MM.1S (cell line): ENCODE data around the gene ZNF254.

ENCODE experiments used
- DNase-seq: peaks from one replicate; pipeline ENCODE4 v3.0.0-alpha.2; 2015
- H2AFZ ChIP-seq: fragments of 300-600 bp; sonication (generic); 2 replicates; pipeline ENCODE4 v1.6.0; 2016; ENCODE audit warnings: antibody characterized with exemption, low read length
- H3F3A ChIP-seq: fragments of 300-600 bp; sonication (generic); 2 replicates; pipeline ENCODE4 v1.6.1; 2016; ENCODE audit warnings: mild to moderate bottlenecking, antibody characterized with exemption, low read length, moderate library complexity, mixed read lengths; ENCODE audit not compliant: insufficient read depth
- H3K27ac ChIP-seq: fragments of 300-600 bp; sonication (generic); 2 replicates; pipeline ENCODE4 v1.5.1; 2016; ENCODE audit warnings: mild to moderate bottlenecking, low read length
- H3K27me3 ChIP-seq: fragments of 300-600 bp; sonication (generic); replicated peaks from 2 replicates; pipeline ENCODE4 v1.6.0; 2016; ENCODE audit warnings: low read length; ENCODE audit not compliant: insufficient read depth
- H3K36me3 ChIP-seq: fragments of 300-600 bp; sonication (generic); replicated peaks from 2 replicates; pipeline ENCODE4 v1.6.1; 2016; ENCODE audit warnings: mild to moderate bottlenecking, low read length, mixed read lengths; ENCODE audit not compliant: insufficient read depth
- H3K4me1 ChIP-seq: fragments of 300-600 bp; sonication (generic); 2 replicates; pipeline ENCODE4 v1.6.1; 2016; ENCODE audit warnings: low read length, mixed read lengths
- H3K4me2 ChIP-seq: fragments of 300-600 bp; sonication (generic); 2 replicates; pipeline ENCODE4 v1.6.0; 2016; ENCODE audit warnings: low read depth, low read length
- H3K4me3 ChIP-seq: fragments of 300-600 bp; sonication (generic); 2 replicates; pipeline ENCODE4 v1.5.1; 2016; ENCODE audit warnings: low read length, mixed read lengths
- H3K79me2 ChIP-seq: fragments of 300-600 bp; sonication (generic); 2 replicates; pipeline ENCODE4 v1.6.1; 2016; ENCODE audit warnings: mixed run types, low read length, mixed read lengths
- H3K9ac ChIP-seq: fragments of 300-600 bp; sonication (generic); 2 replicates; pipeline ENCODE4 v1.6.1; 2016; ENCODE audit warnings: low read length, mixed read lengths
- H3K9me2 ChIP-seq: fragments of 300-600 bp; sonication (generic); replicated peaks from 2 replicates; pipeline ENCODE4 v1.6.1; 2016; ENCODE audit warnings: mild to moderate bottlenecking, low read length, mixed read lengths; ENCODE audit not compliant: insufficient read depth
- H3K9me3 ChIP-seq: fragments of 300-600 bp; sonication (generic); replicated peaks from 2 replicates; pipeline ENCODE4 v1.6.1; 2016; ENCODE audit warnings: mild to moderate bottlenecking, low read length, mixed read lengths; ENCODE audit not compliant: insufficient read depth
- H4K20me1 ChIP-seq: fragments of 300-600 bp; sonication (generic); 2 replicates; pipeline ENCODE4 v1.6.1; 2016; ENCODE audit warnings: mild to moderate bottlenecking, low read length, moderate library complexity, mixed read lengths; ENCODE audit not compliant: insufficient read depth
- EZH2 ChIP-seq: fragments of 300-600 bp; sonication (generic); optimal IDR thresholded peaks from 2 replicates; pipeline ENCODE3; 2017; ENCODE audit warnings: low read depth, mild to moderate bottlenecking, antibody characterized with exemption, low read length, mixed read lengths
- EZH2phosphoT487 ChIP-seq: fragments of 300-600 bp; sonication (generic); IDR thresholded peaks from 2 replicates; pipeline ENCODE4 v1.6.1; 2018; ENCODE audit warnings: antibody characterized with exemption, low read length
- TF ChIP-seq, protein P1 (sequence below): fragments of 300-600 bp; sonication (generic); IDR thresholded peaks from 2 replicates; pipeline ENCODE4 v1.5.1; 2016; ENCODE audit warnings: antibody characterized with exemption, low read length, mixed read lengths

The ZNF254 gene

GRCh38 chr19:24064175-24064574, 22.8 kb upstream of the ZNF254 start:
- TF ChIP-seq EZH2phosphoT487 (no peak), EZH2 (no peak)
- TF ChIP-seq, protein P1, sequence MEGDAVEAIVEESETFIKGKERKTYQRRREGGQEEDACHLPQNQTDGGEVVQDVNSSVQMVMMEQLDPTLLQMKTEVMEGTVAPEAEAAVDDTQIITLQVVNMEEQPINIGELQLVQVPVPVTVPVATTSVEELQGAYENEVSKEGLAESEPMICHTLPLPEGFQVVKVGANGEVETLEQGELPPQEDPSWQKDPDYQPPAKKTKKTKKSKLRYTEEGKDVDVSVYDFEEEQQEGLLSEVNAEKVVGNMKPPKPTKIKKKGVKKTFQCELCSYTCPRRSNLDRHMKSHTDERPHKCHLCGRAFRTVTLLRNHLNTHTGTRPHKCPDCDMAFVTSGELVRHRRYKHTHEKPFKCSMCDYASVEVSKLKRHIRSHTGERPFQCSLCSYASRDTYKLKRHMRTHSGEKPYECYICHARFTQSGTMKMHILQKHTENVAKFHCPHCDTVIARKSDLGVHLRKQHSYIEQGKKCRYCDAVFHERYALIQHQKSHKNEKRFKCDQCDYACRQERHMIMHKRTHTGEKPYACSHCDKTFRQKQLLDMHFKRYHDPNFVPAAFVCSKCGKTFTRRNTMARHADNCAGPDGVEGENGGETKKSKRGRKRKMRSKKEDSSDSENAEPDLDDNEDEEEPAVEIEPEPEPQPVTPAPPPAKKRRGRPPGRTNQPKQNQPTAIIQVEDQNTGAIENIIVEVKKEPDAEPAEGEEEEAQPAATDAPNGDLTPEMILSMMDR, result no peak
- H3K9me2 ChIP-seq, result no peaks in the 10 kb centered on the region
- no peak overlapping the region for H3K9ac ChIP-seq
- H3K27me3 ChIP-seq, result no peaks in the 10 kb centered on the region
- no peaks in the 10 kb centered on the region for H3K79me2 ChIP-seq
- H4K20me1 ChIP-seq, result no peaks in the 10 kb centered on the region
- no peaks in the 10 kb centered on the region for H3K9me3 ChIP-seq
- H3K4me3 ChIP-seq, result no peak overlapping the region
- no peak for DNase-seq
- H3K4me1 ChIP-seq, result no peaks in the 10 kb centered on the region
- no peaks in the 10 kb centered on the region for H3K36me3 ChIP-seq
- H3F3A ChIP-seq, result no peaks in the 10 kb centered on the region
- no peak overlapping the region for H3K4me2 ChIP-seq
- no peak overlapping the region for H3K27ac ChIP-seq
- H2AFZ ChIP-seq, result no peak overlapping the region

- no peaks in the 10 kb centered on the region for H3K79me2 ChIP-seq
- H3K27ac ChIP-seq, result no peak overlapping the region
- DNase-seq, result no peak
- no peaks in the 10 kb centered on the region for H3F3A ChIP-seq
- no peaks in the 10 kb centered on the region for H3K4me1 ChIP-seq
- H3K9me3 ChIP-seq, result no peaks in the 10 kb centered on the region
- no peak overlapping the region for H3K4me2 ChIP-seq
- H4K20me1 ChIP-seq, result no peaks in the 10 kb centered on the region
- no peak for TF ChIP-seq EZH2
- no peaks in the 10 kb centered on the region for H3K9me2 ChIP-seq
- no peak overlapping the region for H2AFZ ChIP-seq
- no peaks in the 10 kb centered on the region for H3K27me3 ChIP-seq
- no peak overlapping the region for H3K4me3 ChIP-seq
- H3K9ac ChIP-seq, result no peak overlapping the region
- no peaks in the 10 kb centered on the region for H3K36me3 ChIP-seq
These were observed 21.7 kb upstream of the ZNF254 start for GRCh38 chr19:24065243-24065642.

- Histone ChIP-seq H3K27ac (no peak overlapping the region), H4K20me1 (no peaks in the 10 kb centered on the region), H2AFZ (no peak overlapping the region), H3K4me3 (no peak overlapping the region), H3K9ac (no peak overlapping the region), H3K79me2 (no peaks in the 10 kb centered on the region), H3K9me2 (no peaks in the 10 kb centered on the region), H3K36me3 (no peaks in the 10 kb centered on the region), H3K9me3 (no peaks in the 10 kb centered on the region), H3K4me2 (no peak overlapping the region), H3K27me3 (no peaks in the 10 kb centered on the region), H3K4me1 (no peaks in the 10 kb centered on the region), H3F3A (no peaks in the 10 kb centered on the region)
- TF ChIP-seq EZH2phosphoT487, result no peak
- no peak for DNase-seq
These were observed 21.0 kb upstream of the ZNF254 start for GRCh38 chr19:24065865-24066604.

DNA sequence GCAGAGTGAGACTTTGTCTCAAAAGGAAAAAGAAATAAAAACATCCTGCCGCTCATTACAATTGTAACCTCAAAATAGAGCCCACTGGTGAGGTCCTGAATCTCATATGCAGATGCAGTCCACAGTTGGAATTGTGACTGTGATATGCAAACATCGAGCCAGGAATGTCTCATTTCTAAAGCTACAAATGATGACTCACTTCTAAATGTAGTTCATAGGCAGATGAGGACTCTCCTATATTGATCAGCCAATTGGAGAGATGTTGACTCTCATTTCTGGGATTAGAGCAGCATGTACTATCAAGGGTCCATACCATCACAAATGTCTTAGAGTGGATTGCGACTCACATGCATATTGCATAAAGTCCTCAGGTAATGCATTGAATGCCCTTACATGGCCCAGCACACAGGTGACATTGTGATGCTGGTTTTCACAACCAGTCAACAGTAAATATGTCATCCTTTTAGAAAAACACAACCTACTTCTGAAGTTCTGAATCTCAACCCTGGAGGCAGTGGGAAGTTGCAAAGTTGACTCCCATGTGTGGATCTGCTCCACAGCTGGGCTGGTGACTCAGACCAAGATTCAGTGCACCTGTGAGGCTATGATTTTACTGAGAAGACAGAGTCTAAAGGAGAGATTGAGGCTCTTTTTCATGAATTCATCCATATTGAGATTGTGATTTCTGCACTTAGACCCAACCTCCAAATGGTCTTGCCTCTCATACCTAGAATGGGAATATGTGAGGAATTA, 16.9 kb upstream of the ZNF254 start:
- Histone ChIP-seq H3F3A (no peaks in the 10 kb centered on the region), H3K4me2 (no peak overlapping the region)

More for the DNA sequence above, 16.9 kb upstream of the ZNF254 start:
- DNase-seq, result no peak
- no peaks in the 10 kb centered on the region for H4K20me1 ChIP-seq
- H3K9me3 ChIP-seq, result no peaks in the 10 kb centered on the region
- H3K9me2 ChIP-seq, result no peaks in the 10 kb centered on the region
- H2AFZ ChIP-seq, result no peak overlapping the region
- H3K4me3 ChIP-seq, result no peak overlapping the region
- H3K4me1 ChIP-seq, result no peaks in the 10 kb centered on the region
- H3K36me3 ChIP-seq, result no peaks in the 10 kb centered on the region
- TF ChIP-seq EZH2phosphoT487, result no peak
- TF ChIP-seq, protein P1, result no peak
- no peak overlapping the region for H3K9ac ChIP-seq
- H3K27ac ChIP-seq, result no peak overlapping the region
- no peaks in the 10 kb centered on the region for H3K27me3 ChIP-seq
- no peaks in the 10 kb centered on the region for H3K79me2 ChIP-seq
